K562 (cell line): ENCODE measurements around the gene KIF24. TPM values are rescaled to one million over a fixed set of nuclear protein-coding genes. Genes with fewer than 3 reads are reported as not detected.

Source experiments
- ATAC-seq: fragments of 200-7000 bp; cut with Tn5 transposase; 3 replicates; pipeline ENCODE4 v1.9.1; 2020; ENCODE audit warnings: moderate library complexity
- BruUV-seq: library from RNA; stranded (reverse); fragments of 400-500 nt; replicated peaks from 2 replicates; lab custom pipeline; 2021; lab: Mats Ljungman, UMichigan
- CTCF ChIA-PET: fragments of 300-600 bp; formaldehyde crosslinking; extraction: SDS; loops from one replicate; lab custom pipeline; 2021; ENCODE audit warnings: low intra/inter-chr PET ratio; lab: Yijun Ruan, JAX
- POLR2A ChIA-PET: fragments of 300-600, 350-650 bp; sonication (Branson Sonifier 250); formaldehyde crosslinking; extraction: SDS; loops from one replicate; lab custom pipeline; 2021; ENCODE audit warnings: antibody characterized with exemption, inconsistent platforms; lab: Yijun Ruan, JAX
- DNase-seq, 4 experiments: peaks; one replicate each; pipeline versions ENCODE4 v3.0.0 to v3.0.0-alpha.2; 2011 to 2018; ENCODE audit warnings: low spot score in 3 of 4, mixed read lengths in 3 of 4; ENCODE audit errors: extremely low read depth in 1 of 4
- FAIRE-seq: peaks from 2 replicates; lab custom pipeline; 2011; peaks lifted over from hg19 to GRCh38; lab: Jason Lieb, UNC
- H2AFZ ChIP-seq: 2 replicates; pipeline ENCODE4 v1.6.0; 2011; ENCODE audit warnings: low read depth, low read length, control low read depth, inconsistent platforms
- H3K27ac ChIP-seq: fragments of 200-600 bp; 3 replicates; pipeline ENCODE4 v1.8.0; 2011; ENCODE audit warnings: low read depth, mild to moderate bottlenecking, control low read depth, inconsistent platforms, low read length, moderate library complexity, mixed read lengths; ENCODE audit errors: extremely low read depth
- H3K27me3 ChIP-seq, 2 experiments: fragments of 300-600 bp in 1 of 2; 2 replicates in 1 of 2; 3 replicates in 1 of 2; pipeline versions ENCODE4 v1.6.0 to v1.8.0; 2011; ENCODE audit warnings: inconsistent platforms in 2 of 2, low read length in 2 of 2, mild to moderate bottlenecking in 1 of 2, mixed read lengths in 1 of 2, moderate library complexity in 1 of 2; ENCODE audit not compliant: control insufficient read depth in 2 of 2, insufficient read depth in 2 of 2
- H3K36me3 ChIP-seq: fragments of 300-600 bp; 3 replicates; pipeline ENCODE4 v1.8.0; 2011; ENCODE audit warnings: mild to moderate bottlenecking, low read length, inconsistent platforms; ENCODE audit not compliant: control insufficient read depth, insufficient read depth
- H3K4me1 ChIP-seq, 2 experiments: fragments of 200-600 bp in 1 of 2; replicated peaks in 1 of 2; 2 replicates in 1 of 2; 3 replicates in 1 of 2; pipeline versions ENCODE4 v1.5.1 to v1.8.0; 2011; ENCODE audit warnings: inconsistent platforms in 2 of 2, low read length in 2 of 2, mild to moderate bottlenecking in 1 of 2, mixed read lengths in 1 of 2, moderate library complexity in 1 of 2; ENCODE audit not compliant: control insufficient read depth in 2 of 2, insufficient read depth in 2 of 2
- H3K4me2 ChIP-seq: 2 replicates; pipeline ENCODE4 v1.6.1; 2011; ENCODE audit warnings: low read length, control low read depth, inconsistent platforms, mixed read lengths; ENCODE audit not compliant: insufficient read depth
- H3K4me3 ChIP-seq: fragments of 200-600 bp; sonication (generic), shearing (Covaris generic); 2 replicates; pipeline ENCODE4 v1.5.1; 2016; ENCODE audit warnings: control low read depth, inconsistent platforms
- H3K79me2 ChIP-seq: fragments of 200-600 bp; 3 replicates; pipeline ENCODE4 v1.8.0; 2011; ENCODE audit warnings: low read length, inconsistent platforms; ENCODE audit not compliant: control insufficient read depth, insufficient read depth
- H3K9ac ChIP-seq, 2 experiments: 2 replicates each; pipeline versions ENCODE4 v1.6.0 to v1.6.1; 2011; ENCODE audit warnings: low read depth in 2 of 2, low read length in 2 of 2, control low read depth in 1 of 2, inconsistent platforms in 1 of 2, mild to moderate bottlenecking in 1 of 2, mixed read lengths in 1 of 2; ENCODE audit not compliant: insufficient read depth in 1 of 2
- H3K9me1 ChIP-seq: one replicate; pipeline ENCODE4 v1.6.0; 2011; ENCODE audit warnings: inconsistent platforms, mild to moderate bottlenecking, low read length, moderate library complexity; ENCODE audit not compliant: control insufficient read depth, insufficient read depth
- H3K9me3 ChIP-seq: replicated peaks from 2 replicates; pipeline ENCODE4 v1.5.1; 2011; ENCODE audit warnings: low read depth, low read length, inconsistent platforms; ENCODE audit not compliant: control insufficient read depth, insufficient read depth
- H4K20me1 ChIP-seq: replicated peaks from 2 replicates; pipeline ENCODE4 v1.6.1; 2011; ENCODE audit warnings: low read length, inconsistent platforms, mixed read lengths; ENCODE audit not compliant: control insufficient read depth, insufficient read depth
- GTF2E2 ChIP-seq: fragments of 200-800 bp; sonication (Bioruptor generic); IDR thresholded peaks from 2 replicates; pipeline ENCODE4 v1.6.1; 2016; ENCODE audit warnings: missing genetic modification characterization, missing compliant biosample characterization
- HMBOX1 ChIP-seq: sonication (generic); IDR thresholded peaks from 2 replicates; pipeline ENCODE4 v1.6.1; 2016
- SMC3 ChIP-seq: conservative IDR thresholded peaks from 2 replicates; pipeline ENCODE4 v1.6.1; 2011; ENCODE audit warnings: low read depth, low read length, improper control_type of control experiment; ENCODE audit not compliant: insufficient read depth
- TAF15 ChIP-seq: fragments of 200-400 bp; formaldehyde crosslinking; IDR thresholded peaks from 2 replicates; pipeline ENCODE4 v1.6.1; 2017; ENCODE audit warnings: mild to moderate bottlenecking, low read depth, low read length, moderate library complexity
- THRA ChIP-seq: fragments of 450-650 bp; IDR thresholded peaks from 2 replicates; pipeline ENCODE4 v1.6.1; 2017; ENCODE audit warnings: mild to moderate bottlenecking, moderate library complexity
- WGBS: fragments of 100-300 bp; shearing (Covaris generic); methylation state at CpG from one replicate; pipeline ENCODE4 v1.1.6; 2016; ENCODE audit warnings: low coverage, mixed read lengths; ENCODE audit not compliant: insufficient coverage; ENCODE audit errors: missing lambda C conversion rate; 5-methylcytosine and 5-hydroxymethylcytosine counted together
- in situ Hi-C: fragments of 300-500 bp; cut with MboI; formaldehyde crosslinking; loops from 4 replicates; pipeline ENCODE4 v1.15.0; 2018; ENCODE audit warnings: inconsistent platforms, mixed read lengths
- intact Hi-C: fragments of 100-400 bp; cut with micrococcal nuclease; formaldehyde crosslinking; loops from 2 replicates; pipeline ENCODE4 v1.14.2; 2022
- polyA plus RNA-seq, 8 experiments: library from polyadenylated mRNA; depleted of rRNA in 4 of 8; stranded (reverse) in 5 of 8; unstranded in 3 of 8; fragments of >200 nt; fragmentation: Nextera tagmentation in 2 of 8; fragmentation: Illumina TruSeq in 1 of 8; extraction: Ambion mirVana in 2 of 8; extraction: Trizol in 1 of 8; gene quantifications; 2 replicates each; pipeline versions ENCODE4 v1.2.1 to v1.2.3, GENCODE V29; 2011 to 2014; ENCODE audit warnings: inconsistent platforms in 1 of 8, missing spikeins in 1 of 8
- total RNA-seq, 7 experiments: library from RNA; depleted of rRNA in 6 of 7; stranded (reverse); fragments of >200 nt in 6 of 7; fragmentation: Illumina TruSeq in 2 of 7; extraction: Trizol in 2 of 7; gene quantifications; 2 replicates each; pipeline versions ENCODE4 v1.2.1 to v1.2.3, GENCODE V29; 2011 to 2021; ENCODE audit warnings: low replicate concordance in 1 of 7
- TF ChIP-seq, protein P1 (sequence below), 2 experiments: fragments of 450-650 bp; formaldehyde crosslinking in 1 of 2; IDR thresholded peaks; 2 replicates each; pipeline versions ENCODE4 v1.4.0 to v1.6.1; 2014 to 2020; ENCODE audit warnings: mild to moderate bottlenecking in 2 of 2, borderline replicate concordance in 1 of 2, low read depth in 1 of 2
- TF ChIP-seq, protein P2 (sequence below): fragments of 250-450 bp; sonication (Bioruptor Pico); IDR thresholded peaks from 2 replicates; pipeline ENCODE4 v1.5.0; 2021; ENCODE audit warnings: mild to moderate bottlenecking, borderline replicate concordance

Gene KIF24
- total and polyA plus RNA-seq, 9 of the 15 experiments (the other 6 are each of a cell fraction or from before 2014, with no cell fraction given): 0.63 to 5.8 (median 4.4) TPM

GRCh38 chr9:34362614-34363214 lies 33.6 kb upstream of the KIF24 start:
- H3K4me1 ChIP-seq: no peaks in the 10 kb centered on the region
- ChIA-PET POLR2A (no interaction called here), CTCF (no interaction called here)
- intact Hi-C loops: no loop called here
- no peaks in the 10 kb centered on the region for H3K9me3 ChIP-seq
- no peaks in the 10 kb centered on the region for H3K79me2 ChIP-seq
- no peak overlapping the region for H2AFZ ChIP-seq
- DNase-seq: no peak
- no peaks in the 10 kb centered on the region for H4K20me1 ChIP-seq
- H3K4me2 ChIP-seq: no peak overlapping the region
- no peak overlapping the region for H3K4me3 ChIP-seq
- H3K9ac ChIP-seq: no peak overlapping the region
- no peaks in the 10 kb centered on the region for H3K36me3 ChIP-seq
- no peak for ATAC-seq
- BruUV-seq: no TSS peak
- H3K27ac ChIP-seq: no peak overlapping the region
- no peak for FAIRE-seq
- TF ChIP-seq THRA: no peak
- no peak for TF ChIP-seq SMC3
- no peak for TF ChIP-seq GTF2E2 (tag)
- no peak for TF ChIP-seq TAF15
- TF ChIP-seq, protein P1, sequence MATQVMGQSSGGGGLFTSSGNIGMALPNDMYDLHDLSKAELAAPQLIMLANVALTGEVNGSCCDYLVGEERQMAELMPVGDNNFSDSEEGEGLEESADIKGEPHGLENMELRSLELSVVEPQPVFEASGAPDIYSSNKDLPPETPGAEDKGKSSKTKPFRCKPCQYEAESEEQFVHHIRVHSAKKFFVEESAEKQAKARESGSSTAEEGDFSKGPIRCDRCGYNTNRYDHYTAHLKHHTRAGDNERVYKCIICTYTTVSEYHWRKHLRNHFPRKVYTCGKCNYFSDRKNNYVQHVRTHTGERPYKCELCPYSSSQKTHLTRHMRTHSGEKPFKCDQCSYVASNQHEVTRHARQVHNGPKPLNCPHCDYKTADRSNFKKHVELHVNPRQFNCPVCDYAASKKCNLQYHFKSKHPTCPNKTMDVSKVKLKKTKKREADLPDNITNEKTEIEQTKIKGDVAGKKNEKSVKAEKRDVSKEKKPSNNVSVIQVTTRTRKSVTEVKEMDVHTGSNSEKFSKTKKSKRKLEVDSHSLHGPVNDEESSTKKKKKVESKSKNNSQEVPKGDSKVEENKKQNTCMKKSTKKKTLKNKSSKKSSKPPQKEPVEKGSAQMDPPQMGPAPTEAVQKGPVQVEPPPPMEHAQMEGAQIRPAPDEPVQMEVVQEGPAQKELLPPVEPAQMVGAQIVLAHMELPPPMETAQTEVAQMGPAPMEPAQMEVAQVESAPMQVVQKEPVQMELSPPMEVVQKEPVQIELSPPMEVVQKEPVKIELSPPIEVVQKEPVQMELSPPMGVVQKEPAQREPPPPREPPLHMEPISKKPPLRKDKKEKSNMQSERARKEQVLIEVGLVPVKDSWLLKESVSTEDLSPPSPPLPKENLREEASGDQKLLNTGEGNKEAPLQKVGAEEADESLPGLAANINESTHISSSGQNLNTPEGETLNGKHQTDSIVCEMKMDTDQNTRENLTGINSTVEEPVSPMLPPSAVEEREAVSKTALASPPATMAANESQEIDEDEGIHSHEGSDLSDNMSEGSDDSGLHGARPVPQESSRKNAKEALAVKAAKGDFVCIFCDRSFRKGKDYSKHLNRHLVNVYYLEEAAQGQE (IDR thresholded peaks at IDR 0.05; ENCODE audit: borderline replicate concordance): 0 out of 2 replicates have a peak, but pooled peaks have one; percentile 5
- TF ChIP-seq, protein P1 (CRISPR knock-in tag; IDR thresholded peaks at IDR 0.05; ENCODE audit: low read depth): no peak
- no peak for TF ChIP-seq HMBOX1
- TF ChIP-seq, protein P2, sequence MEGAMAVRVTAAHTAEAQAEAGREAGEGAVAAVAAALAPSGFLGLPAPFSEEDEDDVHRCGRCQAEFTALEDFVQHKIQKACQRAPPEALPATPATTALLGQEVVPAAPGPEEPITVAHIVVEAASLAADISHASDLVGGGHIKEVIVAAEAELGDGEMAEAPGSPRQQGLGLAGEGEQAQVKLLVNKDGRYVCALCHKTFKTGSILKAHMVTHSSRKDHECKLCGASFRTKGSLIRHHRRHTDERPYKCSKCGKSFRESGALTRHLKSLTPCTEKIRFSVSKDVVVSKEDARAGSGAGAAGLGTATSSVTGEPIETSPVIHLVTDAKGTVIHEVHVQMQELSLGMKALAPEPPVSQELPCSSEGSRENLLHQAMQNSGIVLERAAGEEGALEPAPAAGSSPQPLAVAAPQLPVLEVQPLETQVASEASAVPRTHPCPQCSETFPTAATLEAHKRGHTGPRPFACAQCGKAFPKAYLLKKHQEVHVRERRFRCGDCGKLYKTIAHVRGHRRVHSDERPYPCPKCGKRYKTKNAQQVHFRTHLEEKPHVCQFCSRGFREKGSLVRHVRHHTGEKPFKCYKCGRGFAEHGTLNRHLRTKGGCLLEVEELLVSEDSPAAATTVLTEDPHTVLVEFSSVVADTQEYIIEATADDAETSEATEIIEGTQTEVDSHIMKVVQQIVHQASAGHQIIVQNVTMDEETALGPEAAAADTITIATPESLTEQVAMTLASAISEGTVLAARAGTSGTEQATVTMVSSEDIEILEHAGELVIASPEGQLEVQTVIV (CRISPR knock-in tag): no peak
- no peaks in the 10 kb centered on the region for H3K9me1 ChIP-seq
- in situ Hi-C loops: no loop called here
- WGBS: 10% methylated on average over 4 of the region's 4 CpGs
- H3K27me3 ChIP-seq: peaks cover 0 to 7% of the 10 kb centered on the region in 2 experiments; a peak in 1 of 5 replicates
